Adrenal gland (tissue), 12 donors: ENCODE measurements around the gene MRPL51. TPM values are rescaled to one million over a fixed set of nuclear protein-coding genes. Genes with fewer than 3 reads are reported as not detected.

ENCODE experiments used
- DNase-seq, 7 donors: peaks; one replicate each; pipeline ENCODE4 v3.0.0-alpha.2; 2019 to 2020
- H3K27ac ChIP-seq, 5 donors: fragments of 200-600 bp; sonication (generic) in 4 of 5; 1 replicate in 3 of 5; 2 replicates in 2 of 5; pipeline versions ENCODE4 v1.5.1 to v1.8.0; 2016 to 2020; ENCODE audit warnings: mild to moderate bottlenecking in 1 of 5
- H3K27me3 ChIP-seq: fragments of 200-600 bp; 2 replicates; pipeline ENCODE4 v1.8.0; 2021
- H3K36me3 ChIP-seq, 2 donors: fragments of 200-600 bp; replicated peaks in 1 of 2; 1 replicate in 1 of 2; 2 replicates in 1 of 2; pipeline versions ENCODE4 v1.5.1 to v1.8.0; 2018 to 2022
- H3K4me1 ChIP-seq, 2 donors: fragments of 200-600 bp; replicated peaks in 1 of 2; 1 replicate in 1 of 2; 2 replicates in 1 of 2; pipeline versions ENCODE4 v1.5.1 to v1.8.0; 2018 to 2021
- H3K4me3 ChIP-seq, 4 donors: fragments of 200-600 bp; sonication (generic) in 3 of 4; one replicate each; pipeline ENCODE4 v1.5.1; 2016 to 2018
- H3K9me3 ChIP-seq, 3 donors: fragments of 200-600 bp; sonication (generic) in 1 of 3; replicated peaks in 1 of 3; 1 replicate in 2 of 3; 2 replicates in 1 of 3; pipeline versions ENCODE4 v1.5.1 to v1.8.0; 2016 to 2021
- POLR2A ChIP-seq, 2 donors: fragments of 450-650 bp; IDR thresholded peaks; one replicate each; pipeline ENCODE4 v1.6.1; 2017; ENCODE audit warnings: antibody characterized with exemption in 2 of 2, mild to moderate bottlenecking in 2 of 2, moderate library complexity in 1 of 2
- WGBS, 4 donors: extraction: QIAGEN DNeasy Blood & Tissue Kit in 2 of 4; methylation state at CpG; one replicate each; pipeline versions ENCODE4 v1.1.5 to v1.1.7; 2013 to 2017; 5-methylcytosine and 5-hydroxymethylcytosine counted together
- intact Hi-C, 2 donors: fragments of 100-400 bp; cut with DNase I; formaldehyde crosslinking; loops; one replicate each; pipeline versions ENCODE4 v1.14.1 to v1.15.0; 2022 to 2023
- polyA plus RNA-seq, 3 donors: library from polyadenylated mRNA; stranded (reverse); fragments of 200-250 nt in 2 of 3; fragments of 350-450 nt in 1 of 3; fragmentation: Illumina TruSeq in 1 of 3; extraction: RNeasy Lipid Tissue Mini Kit (QIAGEN cat#74804) in 1 of 3; gene quantifications; one replicate each; pipeline ENCODE4 v1.2.3, GENCODE V29; 2013 to 2014
- total RNA-seq, 9 donors: library from RNA; depleted of rRNA in 4 of 9; stranded (reverse); fragments of >200 nt in 4 of 9; fragments of 120-200 nt in 1 of 9; fragmentation: NEBNext Ultra II Directional in 1 of 9; extraction: Animal tissue kit (Norgen Biotek cat#: 25700) in 1 of 9; gene quantifications; one replicate each; pipeline versions ENCODE4 v1.1.0 to v1.2.4, GENCODE V29; 2013 to 2023
- TF ChIP-seq, protein P1 (sequence below), 6 experiments: fragments of 450-650 bp in 4 of 6; fragments of 200-600 bp in 2 of 6; sonication (generic) in 1 of 6; IDR thresholded peaks; 1 replicate in 5 of 6; 2 replicates in 1 of 6; pipeline versions ENCODE4 v1.5.1 to v1.8.0; 2016 to 2021; ENCODE audit warnings: antibody characterized with exemption in 6 of 6, mild to moderate bottlenecking in 2 of 6, moderate library complexity in 1 of 6
- donor health status: healthy with polysubstance abuse.
- donor health status: Bipolar disorder and iron deficiency.
- donor health status: DM: yes; HTN: yes; CAD: no.
- donor health status: DM: no; HTN: no; CAD: no.
- donor health status: DM: no; HTN: no; CAD: no.
- donor health status: DM: yes; HTN: yes; CAD: no.

Gene MRPL51
- total and polyA plus RNA-seq, 12 donors, result 64.7 to 280 (median 143) TPM

DNA sequence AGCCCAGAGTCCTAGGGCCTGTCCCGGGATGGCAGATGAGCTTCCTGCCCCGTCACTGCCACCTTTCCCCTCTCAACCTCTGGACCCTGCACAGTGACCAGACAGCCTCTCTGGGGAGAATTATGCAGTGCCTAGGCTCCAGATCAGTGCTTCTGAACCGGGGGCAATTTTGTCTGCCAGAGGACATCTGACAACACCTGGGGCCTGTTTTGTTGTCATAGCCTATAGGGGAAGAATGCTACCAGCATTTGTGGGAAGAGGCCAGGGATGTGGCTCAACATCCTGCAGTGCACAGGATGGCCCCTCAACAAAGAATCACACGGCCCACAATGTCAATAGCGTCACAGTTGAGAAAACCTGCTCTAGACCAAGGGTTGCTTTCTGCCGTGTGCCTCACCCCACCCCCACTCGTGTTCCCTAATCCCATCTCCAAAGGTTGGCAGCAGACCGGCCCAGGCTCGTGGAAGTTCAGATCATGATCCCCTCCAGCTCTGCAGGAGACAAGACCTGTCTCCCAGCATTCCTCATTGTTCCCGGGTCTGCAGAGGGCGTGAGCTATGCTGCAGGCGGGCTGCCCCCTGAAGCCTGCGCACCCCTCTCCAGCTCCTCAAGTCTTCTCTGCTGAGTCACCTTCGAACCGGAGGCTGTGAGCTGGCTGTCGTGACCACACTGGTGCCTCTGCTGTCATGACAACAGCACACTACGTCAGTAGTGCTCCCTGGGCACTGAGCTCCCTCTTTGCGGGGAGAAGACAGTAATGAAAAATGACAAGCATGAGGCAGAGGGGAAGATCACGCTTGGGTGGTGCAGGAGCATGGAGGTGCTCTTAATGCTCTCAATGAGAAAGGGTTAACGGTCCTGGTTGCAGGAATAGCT lies 39.2 kb upstream of the MRPL51 start:
- TF ChIP-seq, protein P1, sequence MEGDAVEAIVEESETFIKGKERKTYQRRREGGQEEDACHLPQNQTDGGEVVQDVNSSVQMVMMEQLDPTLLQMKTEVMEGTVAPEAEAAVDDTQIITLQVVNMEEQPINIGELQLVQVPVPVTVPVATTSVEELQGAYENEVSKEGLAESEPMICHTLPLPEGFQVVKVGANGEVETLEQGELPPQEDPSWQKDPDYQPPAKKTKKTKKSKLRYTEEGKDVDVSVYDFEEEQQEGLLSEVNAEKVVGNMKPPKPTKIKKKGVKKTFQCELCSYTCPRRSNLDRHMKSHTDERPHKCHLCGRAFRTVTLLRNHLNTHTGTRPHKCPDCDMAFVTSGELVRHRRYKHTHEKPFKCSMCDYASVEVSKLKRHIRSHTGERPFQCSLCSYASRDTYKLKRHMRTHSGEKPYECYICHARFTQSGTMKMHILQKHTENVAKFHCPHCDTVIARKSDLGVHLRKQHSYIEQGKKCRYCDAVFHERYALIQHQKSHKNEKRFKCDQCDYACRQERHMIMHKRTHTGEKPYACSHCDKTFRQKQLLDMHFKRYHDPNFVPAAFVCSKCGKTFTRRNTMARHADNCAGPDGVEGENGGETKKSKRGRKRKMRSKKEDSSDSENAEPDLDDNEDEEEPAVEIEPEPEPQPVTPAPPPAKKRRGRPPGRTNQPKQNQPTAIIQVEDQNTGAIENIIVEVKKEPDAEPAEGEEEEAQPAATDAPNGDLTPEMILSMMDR (IDR thresholded peaks at IDR 0.05), result no peak
- peak in 1 of 2 donors; percentile 74 for TF ChIP-seq POLR2A (IDR thresholded peaks at IDR 0.05)
- 13 to 19% (median 16%) methylated on average over 7 to 20 of the region's 20 CpGs for WGBS, 4 donors
- peak; percentile 85 to 96 (median 92) for DNase-seq
- Histone ChIP-seq H3K4me1 (peaks cover 34 to 38% of the 10 kb centered on the region in 2 donors), H3K36me3 (peaks cover 0 to 63% of the 10 kb centered on the region in 2 donors), H3K4me3 (peak overlapping the region in 1 of 4 donors; percentile 88), H3K27ac (peak overlapping the region; percentile 90 to 99 (median 95)), H3K9me3 (no peaks in the 10 kb centered on the region), H3K27me3 (no peaks in the 10 kb centered on the region)
- intact Hi-C loops, result loop anchor here (10.0 kb wide), 2 partner anchors 107 to 197 kb away; no protein-coding TSS in a partner anchor

DNA sequence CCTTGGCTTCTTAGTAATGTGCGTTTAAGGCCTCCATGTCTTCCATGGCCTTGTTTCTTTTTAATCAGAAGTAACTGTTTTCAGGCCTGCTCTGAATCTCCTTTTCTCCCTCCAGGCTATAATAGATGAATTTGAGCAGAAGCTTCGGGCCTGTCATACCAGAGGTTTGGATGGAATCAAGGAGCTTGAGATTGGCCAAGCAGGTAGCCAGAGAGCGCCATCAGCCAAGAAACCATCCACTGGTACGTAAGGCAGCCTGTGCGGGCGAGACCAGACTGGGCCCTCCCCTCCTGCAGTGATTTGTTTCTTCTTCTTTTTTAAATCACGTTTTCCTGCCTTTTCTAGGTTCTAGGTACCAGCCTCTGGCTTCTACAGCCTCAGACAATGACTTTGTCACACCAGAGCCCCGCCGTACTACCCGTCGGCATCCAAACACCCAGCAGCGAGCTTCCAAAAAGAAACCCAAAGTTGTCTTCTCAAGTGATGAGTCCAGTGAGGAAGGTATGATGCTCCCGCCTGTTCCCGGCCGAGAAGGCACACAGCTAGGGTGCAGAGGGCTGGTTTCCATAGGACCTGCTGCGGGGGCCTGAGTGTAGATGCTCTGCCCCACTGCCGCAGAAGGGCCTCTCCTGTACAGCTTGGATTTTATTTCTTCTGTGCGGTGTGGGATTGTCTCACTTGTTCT lies 37.7 kb upstream of the MRPL51 start:
- peaks cover 0 to 63% of the 10 kb centered on the region in 2 donors for H3K36me3 ChIP-seq
- no peaks in the 10 kb centered on the region for H3K27me3 ChIP-seq
- no peak overlapping the region for H3K27ac ChIP-seq
- no peaks in the 10 kb centered on the region for H3K9me3 ChIP-seq
- peaks cover 22 to 24% of the 10 kb centered on the region in 2 donors for H3K4me1 ChIP-seq
- DNase-seq, result no peak
- no peak overlapping the region for H3K4me3 ChIP-seq
- intact Hi-C loops, result loop anchor here (10.0 kb wide), 2 partner anchors 106 to 196 kb away; no protein-coding TSS in a partner anchor
- TF ChIP-seq, protein P1 (IDR thresholded peaks at IDR 0.05), result no peak
- TF ChIP-seq POLR2A (IDR thresholded peaks at IDR 0.05), result no peak
- WGBS, 4 donors, result 94 to 97% (median 94%) methylated on average over 18 of the region's 18 CpGs

DNA sequence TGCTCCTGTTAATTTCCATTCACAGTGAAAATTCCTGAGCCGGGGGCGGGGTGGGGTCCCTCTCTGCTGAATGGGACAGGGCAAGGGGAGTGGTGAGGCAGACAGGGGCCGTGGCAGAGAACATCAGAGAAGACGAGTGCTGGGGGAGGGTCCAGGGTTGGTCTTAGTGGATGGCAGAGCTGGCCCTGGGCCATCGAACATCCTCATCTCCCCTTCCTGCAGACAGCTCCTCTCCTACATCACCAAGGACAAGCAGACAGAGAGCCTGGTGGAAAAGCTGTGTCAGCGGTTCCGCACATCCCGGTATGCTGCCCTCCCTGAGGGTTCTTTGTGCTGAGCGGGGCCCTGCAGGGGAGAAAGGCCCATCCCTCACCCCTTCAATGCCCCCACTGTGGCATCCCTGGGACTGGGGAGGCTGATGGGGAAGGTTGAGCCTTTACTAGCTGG lies 36.3 kb upstream of the MRPL51 start:
- H3K27ac ChIP-seq, result no peak overlapping the region
- 76 to 92% (median 83%) methylated on average over 5 to 9 of the region's 9 CpGs for WGBS, 4 donors
- H3K9me3 ChIP-seq, result no peaks in the 10 kb centered on the region
- no peaks in the 10 kb centered on the region for H3K27me3 ChIP-seq
- H3K4me1 ChIP-seq, result peaks cover 19% of the 10 kb centered on the region in 2 donors
- peak in 1 of 7 donors; percentile 55 for DNase-seq
- H3K4me3 ChIP-seq, result no peak overlapping the region
- H3K36me3 ChIP-seq, result peaks cover 0 to 74% of the 10 kb centered on the region in 2 donors
- intact Hi-C loops, result no loop called here
- TF ChIP-seq POLR2A (IDR thresholded peaks at IDR 0.05), result no peak
- TF ChIP-seq, protein P1 (IDR thresholded peaks at IDR 0.05), result no peak
